Left ventricle myocardium inferior (tissue), 1 donor: ENCODE data around the gene FUT2. TPM values are rescaled to one million over a fixed set of nuclear protein-coding genes. Genes with fewer than 3 reads are reported as not detected.

Source experiments
- DNase-seq: peaks from one replicate; pipeline ENCODE4 v3.0.0-alpha.2; 2020
- H3K27ac ChIP-seq: fragments of 200-600 bp; replicated peaks from 2 replicates; pipeline ENCODE4 v1.8.0; 2021
- H3K27me3 ChIP-seq: fragments of 200-600 bp; 2 replicates; pipeline ENCODE4 v1.8.0; 2021; ENCODE audit warnings: low read depth
- H3K36me3 ChIP-seq: fragments of 200-600 bp; 2 replicates; pipeline ENCODE4 v1.8.0; 2021
- H3K4me1 ChIP-seq: fragments of 200-600 bp; 2 replicates; pipeline ENCODE4 v1.8.0; 2021
- H3K4me3 ChIP-seq: fragments of 200-600 bp; 2 replicates; pipeline ENCODE4 v1.8.0; 2021; ENCODE audit warnings: mild to moderate bottlenecking, moderate library complexity
- H3K9me3 ChIP-seq: fragments of 200-600 bp; replicated peaks from 2 replicates; pipeline ENCODE4 v1.8.0; 2021
- intact Hi-C: fragments of 100-400 bp; cut with micrococcal nuclease; formaldehyde crosslinking; loops from one replicate; pipeline ENCODE4 v1.11.0; 2022
- total RNA-seq: library from RNA; stranded (reverse); fragmentation: NEBNext Ultra II Directional; extraction: Animal tissue kit (Norgen Biotek cat#: 25700); gene quantifications from one replicate; pipeline ENCODE4 v1.2.1, GENCODE V29; 2021
- TF ChIP-seq, protein P1 (sequence below): fragments of 200-600 bp; IDR thresholded peaks from 2 replicates; pipeline ENCODE4 v1.8.0; 2021; ENCODE audit warnings: antibody characterized with exemption, mild to moderate bottlenecking, borderline replicate concordance
- donor health status: DM: no; HTN: yes; CAD: no; lungs with severe emphysema.

FUT2 gene
- total RNA-seq, 1 donor from 2014 or later: not detected

DNA sequence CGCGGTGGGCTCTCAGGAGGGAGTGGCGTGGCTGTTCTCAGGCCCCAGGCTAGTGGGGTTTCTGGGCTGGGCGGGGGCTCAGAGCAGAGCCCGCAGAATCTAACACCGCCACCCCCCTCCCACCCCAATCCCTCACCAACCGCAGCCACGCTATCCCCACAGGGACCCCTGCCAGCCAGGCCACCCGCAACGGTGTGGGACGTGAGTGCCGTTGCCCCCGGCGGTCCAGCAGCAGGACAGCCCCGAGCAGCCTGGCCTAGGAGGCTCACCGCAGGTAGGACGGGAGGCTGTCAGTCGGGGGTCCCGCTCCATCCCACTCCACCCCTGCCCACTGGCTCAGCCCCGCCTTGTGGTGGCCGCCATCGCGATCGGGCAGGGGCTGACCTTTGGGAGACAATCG lies 22.8 kb upstream of the FUT2 start, which contains the start of gene NTN5:
TSS of gene NTN5 (minus strand) at position 24 of the 400 bp plus-strand sequence. CDS start 2,031 bp downstream, outside the sequence.
- no peak within 1 kb of the TSS for H3K4me3 ChIP-seq
- DNase-seq: no peak
- no peaks in the 10 kb centered on the region for H3K27me3 ChIP-seq
- no peaks in the 10 kb centered on the region for H3K9me3 ChIP-seq
- intact Hi-C loops: no loop called here
- TF ChIP-seq, protein P1, sequence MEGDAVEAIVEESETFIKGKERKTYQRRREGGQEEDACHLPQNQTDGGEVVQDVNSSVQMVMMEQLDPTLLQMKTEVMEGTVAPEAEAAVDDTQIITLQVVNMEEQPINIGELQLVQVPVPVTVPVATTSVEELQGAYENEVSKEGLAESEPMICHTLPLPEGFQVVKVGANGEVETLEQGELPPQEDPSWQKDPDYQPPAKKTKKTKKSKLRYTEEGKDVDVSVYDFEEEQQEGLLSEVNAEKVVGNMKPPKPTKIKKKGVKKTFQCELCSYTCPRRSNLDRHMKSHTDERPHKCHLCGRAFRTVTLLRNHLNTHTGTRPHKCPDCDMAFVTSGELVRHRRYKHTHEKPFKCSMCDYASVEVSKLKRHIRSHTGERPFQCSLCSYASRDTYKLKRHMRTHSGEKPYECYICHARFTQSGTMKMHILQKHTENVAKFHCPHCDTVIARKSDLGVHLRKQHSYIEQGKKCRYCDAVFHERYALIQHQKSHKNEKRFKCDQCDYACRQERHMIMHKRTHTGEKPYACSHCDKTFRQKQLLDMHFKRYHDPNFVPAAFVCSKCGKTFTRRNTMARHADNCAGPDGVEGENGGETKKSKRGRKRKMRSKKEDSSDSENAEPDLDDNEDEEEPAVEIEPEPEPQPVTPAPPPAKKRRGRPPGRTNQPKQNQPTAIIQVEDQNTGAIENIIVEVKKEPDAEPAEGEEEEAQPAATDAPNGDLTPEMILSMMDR: no peak
- H3K4me1 ChIP-seq: peaks cover 9% of the 10 kb centered on the region
- H3K27ac ChIP-seq: no peak within 1 kb of the TSS
- H3K36me3 ChIP-seq: no peaks in the 10 kb centered on the region

DNA sequence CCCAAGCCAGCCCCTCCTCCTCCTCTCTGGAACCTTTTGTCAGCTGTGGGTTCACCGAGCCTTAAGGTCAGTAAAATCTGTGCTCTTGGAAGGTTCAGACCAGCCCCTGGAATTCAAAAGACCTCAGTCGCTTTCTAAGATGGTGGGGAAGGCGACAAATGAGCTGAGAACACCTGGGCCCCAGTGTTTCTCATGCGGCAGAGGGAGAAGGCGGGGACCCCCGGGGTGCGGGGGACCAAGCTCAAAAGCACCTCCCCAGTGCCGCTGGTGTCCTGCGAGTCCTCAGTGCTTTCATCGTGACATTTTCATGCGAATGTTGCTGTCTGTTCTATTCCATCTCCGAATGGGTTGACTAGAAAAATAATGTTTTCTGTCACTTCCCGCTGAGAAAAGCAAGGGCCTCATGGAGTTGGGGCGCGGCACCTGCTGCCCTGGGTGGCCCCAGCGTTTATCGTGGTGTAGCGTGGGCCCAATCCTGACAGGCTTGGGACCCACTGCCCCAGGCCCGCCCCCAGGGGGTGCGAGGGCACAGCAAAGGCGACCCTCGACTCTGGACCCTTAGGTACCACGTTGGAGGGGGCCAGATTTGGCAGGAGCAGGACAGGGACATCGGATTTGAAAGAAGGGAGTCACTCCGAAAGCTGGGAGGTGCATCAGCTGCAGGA lies 22.2 kb upstream of the FUT2 start:
- Histone ChIP-seq H3K36me3 (no peaks in the 10 kb centered on the region), H3K27ac (no peak overlapping the region), H3K4me3 (no peak overlapping the region), H3K27me3 (no peaks in the 10 kb centered on the region), H3K4me1 (peaks cover 9% of the 10 kb centered on the region), H3K9me3 (no peaks in the 10 kb centered on the region)
- TF ChIP-seq, protein P1: no peak
- intact Hi-C loops: no loop called here
- DNase-seq: no peak

DNA sequence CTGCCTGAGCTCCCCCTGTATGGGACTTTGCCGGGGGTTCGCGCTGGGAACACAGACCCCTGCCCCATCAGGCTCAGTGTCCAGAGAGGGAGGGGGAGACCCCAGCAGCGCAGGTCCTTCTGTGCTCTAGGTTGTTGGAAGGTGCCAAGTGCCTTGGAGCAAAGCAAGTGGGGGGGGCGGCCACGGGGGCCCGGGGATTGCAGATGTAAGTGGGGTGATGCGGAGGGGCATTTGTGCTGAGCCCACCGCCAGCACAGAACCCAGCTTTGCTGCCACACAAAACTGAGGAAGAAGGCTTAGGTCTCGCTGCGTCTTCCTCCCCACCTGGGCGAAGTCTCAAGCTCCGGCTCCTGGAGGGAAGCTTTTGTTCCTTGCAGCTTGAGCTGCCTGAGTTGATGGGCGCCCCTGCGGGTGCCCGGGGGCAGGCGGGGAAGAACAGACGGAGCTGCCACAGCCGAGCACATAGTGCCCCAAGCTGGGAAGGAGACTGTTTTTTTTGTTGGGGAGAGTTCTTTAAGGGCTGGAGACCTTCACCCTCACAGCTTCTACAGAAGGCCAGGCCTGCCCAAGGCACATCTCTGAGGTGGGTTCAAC lies 21.5 kb upstream of the FUT2 start:
- no peak overlapping the region for H3K4me3 ChIP-seq
- no peaks in the 10 kb centered on the region for H3K27me3 ChIP-seq
- H3K9me3 ChIP-seq: no peaks in the 10 kb centered on the region
- TF ChIP-seq, protein P1: no peak
- H3K27ac ChIP-seq: no peak overlapping the region
- peaks cover 9% of the 10 kb centered on the region for H3K4me1 ChIP-seq
- H3K36me3 ChIP-seq: no peaks in the 10 kb centered on the region
- DNase-seq: no peak
- intact Hi-C loops: no loop called here

DNA sequence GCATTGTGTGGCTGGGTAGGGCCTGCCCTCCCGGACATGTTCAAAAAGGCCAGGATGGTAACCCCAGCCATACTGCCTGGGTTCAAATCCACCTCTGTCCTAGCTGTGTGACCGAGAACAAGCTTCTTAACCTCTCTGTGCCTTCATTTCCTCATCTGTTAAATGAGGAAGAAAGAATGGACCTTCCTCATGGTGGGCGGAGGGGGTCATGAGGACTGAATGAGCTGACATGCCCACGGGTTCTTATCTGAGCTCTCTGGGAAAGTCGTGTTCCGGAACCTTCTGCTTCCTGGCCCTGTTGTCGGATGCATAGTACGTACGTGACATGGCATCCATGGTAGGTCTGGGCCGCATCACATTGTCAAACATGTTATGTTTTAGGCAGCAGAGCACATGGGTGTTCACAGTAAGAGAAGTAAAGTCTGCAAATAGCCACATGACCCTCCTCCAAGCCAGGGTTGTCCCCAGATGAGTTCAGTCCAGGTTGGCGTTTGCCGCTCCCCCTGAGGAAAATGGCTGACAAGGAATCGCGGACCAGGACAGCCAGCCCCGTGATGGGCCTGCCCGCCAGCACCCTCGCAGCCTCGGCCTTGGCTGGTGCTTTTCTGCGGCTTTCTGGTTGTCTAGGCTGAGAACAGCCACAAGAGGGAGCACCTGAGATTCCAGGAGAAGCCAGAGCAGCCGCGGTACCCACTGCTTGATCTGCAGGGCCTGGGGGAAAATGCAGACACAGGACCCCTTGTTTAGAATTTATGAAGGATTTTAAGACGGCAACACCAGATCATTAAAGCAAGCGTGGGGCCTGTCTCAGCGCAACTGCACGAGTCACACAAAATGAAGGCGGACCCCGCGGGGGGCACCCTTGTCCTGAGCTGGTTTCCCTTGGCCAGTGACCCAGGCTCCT lies 20.6 kb upstream of the FUT2 start:
- Histone ChIP-seq H3K4me3 (no peak overlapping the region), H3K27me3 (no peaks in the 10 kb centered on the region), H3K36me3 (no peaks in the 10 kb centered on the region), H3K27ac (peak overlapping the region; percentile 45), H3K4me1 (peaks cover 9% of the 10 kb centered on the region), H3K9me3 (no peaks in the 10 kb centered on the region)
- intact Hi-C loops: no loop called here
- DNase-seq: peak; percentile 77
- TF ChIP-seq, protein P1: peak; percentile 90

DNA sequence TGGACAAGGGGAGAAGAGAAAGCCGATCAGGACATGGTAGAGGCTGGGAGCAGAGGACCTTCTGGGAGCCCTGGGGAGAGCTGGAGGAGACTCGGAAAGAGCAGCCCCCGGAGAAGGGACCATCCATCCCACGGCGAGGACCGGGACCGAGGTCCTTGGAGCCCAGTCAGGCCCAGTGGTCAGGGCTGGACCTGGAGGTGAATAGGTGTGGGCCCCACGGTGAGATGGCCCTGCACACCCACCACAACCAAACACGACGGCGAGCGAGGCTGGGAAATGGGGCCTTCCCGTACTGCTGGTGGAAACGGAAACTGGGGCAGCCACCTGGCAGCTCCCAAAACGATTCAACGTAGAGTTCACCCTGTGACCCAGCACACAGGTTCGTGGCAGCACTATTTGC lies 19.3 kb upstream of the FUT2 start:
- Histone ChIP-seq H3K36me3 (no peaks in the 10 kb centered on the region), H3K27me3 (no peaks in the 10 kb centered on the region), H3K4me1 (peaks cover 9% of the 10 kb centered on the region), H3K4me3 (no peak overlapping the region), H3K27ac (no peak overlapping the region), H3K9me3 (no peaks in the 10 kb centered on the region)
- TF ChIP-seq, protein P1: no peak
- intact Hi-C loops: no loop called here
- no peak for DNase-seq
